ENCODE results near the gene POU5F2.

POU5F2 gene

DNA sequence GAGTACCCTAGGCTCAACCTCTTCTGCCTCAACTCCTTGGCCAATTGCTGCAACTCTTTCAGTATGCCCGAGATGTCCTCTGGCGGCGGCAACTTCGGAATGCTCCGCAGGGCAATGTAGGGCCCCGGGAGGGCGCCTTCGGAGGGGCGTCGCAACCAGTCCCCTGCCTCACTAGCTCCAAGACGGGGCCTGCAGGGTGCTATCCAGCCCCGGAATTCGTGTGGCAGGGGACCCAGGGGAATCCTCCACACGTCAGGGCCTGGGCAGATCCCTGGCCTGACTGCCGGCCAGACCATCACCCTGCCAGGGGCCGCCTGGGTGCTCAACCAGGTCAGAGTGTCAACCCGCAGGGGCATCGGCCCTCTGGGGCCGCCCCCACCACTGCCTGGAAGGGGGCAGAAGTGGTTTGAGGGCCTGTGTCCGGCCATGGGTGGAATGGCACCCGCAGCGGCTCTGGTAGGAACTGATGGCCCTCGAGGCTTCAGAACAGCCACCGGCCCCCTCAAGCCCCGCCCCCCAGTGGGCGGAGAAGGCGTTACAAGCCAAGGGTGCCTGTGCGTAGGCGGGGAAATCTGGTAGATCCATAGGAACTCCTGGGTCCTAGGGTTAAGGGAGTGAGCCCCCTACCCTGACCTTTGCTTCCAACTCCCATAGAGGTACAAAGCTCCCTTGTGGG is at the start of gene POU5F2:
Gene POU5F2, minus strand, starts transcription at position 465 of the 676 bp plus-strand sequence. Its CDS starts 37 bp downstream, at position 428.
- no peak for DNase-seq (ENCODE audit: low read depth in 2 of 3, low spot score in 2 of 3)

GRCh38 chr5:93790401-93790800 is 49.0 kb upstream of the POU5F2 start:
- DNase-seq (ENCODE audit: low read depth in 2 of 3, low spot score in 2 of 3) = no peak

- DNase-seq (ENCODE audit: low read depth in 2 of 3, low spot score in 2 of 3) = no peak
Observed at GRCh38 chr5:93789173-93790067, 48.0 kb upstream of the POU5F2 start.

GRCh38 chr5:93787598-93787997 is 46.2 kb upstream of the POU5F2 start:
- no peak for DNase-seq (ENCODE audit: low read depth in 2 of 3, low spot score in 2 of 3)

GRCh38 chr5:93785475-93785874 is 44.1 kb upstream of the POU5F2 start:
- DNase-seq (ENCODE audit: low read depth in 2 of 3, low spot score in 2 of 3) = no peak

GRCh38 chr5:93782978-93783377 is 41.6 kb upstream of the POU5F2 start:
- no peak for DNase-seq (ENCODE audit: low read depth in 2 of 3, low spot score in 2 of 3)

GRCh38 chr5:93777620-93778019 is 36.2 kb upstream of the POU5F2 start:
- no peak for DNase-seq (ENCODE audit: low read depth in 2 of 3, low spot score in 2 of 3)

- no peak for DNase-seq (ENCODE audit: low read depth in 2 of 3, low spot score in 2 of 3)
Observed at GRCh38 chr5:93756372-93756771, 15.0 kb upstream of the POU5F2 start.

DNA sequence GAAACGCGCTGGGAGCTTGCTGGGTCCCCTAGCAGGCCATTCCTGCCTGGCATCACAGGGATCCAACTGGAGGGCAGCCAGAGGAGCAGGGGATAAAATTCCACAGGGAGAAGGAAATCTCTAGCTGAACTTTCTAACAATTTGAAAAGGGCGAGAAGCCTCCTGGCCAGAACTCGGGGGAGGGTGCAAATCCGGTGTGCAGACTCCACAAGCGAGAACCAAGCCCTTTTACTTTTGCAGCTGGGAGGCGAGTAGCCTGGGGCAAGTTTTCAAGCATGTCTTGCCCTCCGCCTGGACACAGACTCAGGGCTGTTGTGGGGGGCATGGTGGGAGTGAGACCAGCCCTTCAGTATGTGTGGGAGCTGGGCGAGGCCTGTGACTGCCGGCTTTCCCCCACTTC is 14.3 kb upstream of the POU5F2 start:
- no peak for DNase-seq (ENCODE audit: low read depth in 2 of 3, low spot score in 2 of 3)

GRCh38 chr5:93748875-93749397 is 7.5 kb upstream of the POU5F2 start:
- no peak for DNase-seq (ENCODE audit: low read depth in 2 of 3, low spot score in 2 of 3)

- no peak for DNase-seq (ENCODE audit: low read depth in 2 of 3, low spot score in 2 of 3)
Observed at GRCh38 chr5:93746406-93747056, 5.1 kb upstream of the POU5F2 start.

DNA sequence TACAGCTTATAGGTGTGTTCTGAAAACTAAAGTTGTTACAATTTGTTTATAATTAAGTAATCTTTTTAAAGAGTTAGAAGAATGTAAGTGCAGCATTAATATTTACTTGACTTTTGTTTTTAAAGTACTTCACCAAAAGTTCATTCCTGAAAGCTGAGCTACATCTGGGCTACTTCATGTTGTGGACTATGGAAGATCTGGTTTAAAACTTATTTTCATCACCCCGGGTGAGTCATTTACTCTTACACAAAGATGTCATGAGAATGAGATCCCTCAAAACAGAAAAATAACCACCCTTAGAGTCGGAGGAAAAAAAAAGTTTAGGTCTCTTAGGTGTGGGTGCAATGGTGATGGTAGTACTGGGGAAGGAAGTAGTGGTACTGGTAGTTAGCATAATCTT is 5.1 kb downstream of the POU5F2 start:
- DNase-seq (ENCODE audit: low read depth in 2 of 3, low spot score in 2 of 3) = no peak

DNA sequence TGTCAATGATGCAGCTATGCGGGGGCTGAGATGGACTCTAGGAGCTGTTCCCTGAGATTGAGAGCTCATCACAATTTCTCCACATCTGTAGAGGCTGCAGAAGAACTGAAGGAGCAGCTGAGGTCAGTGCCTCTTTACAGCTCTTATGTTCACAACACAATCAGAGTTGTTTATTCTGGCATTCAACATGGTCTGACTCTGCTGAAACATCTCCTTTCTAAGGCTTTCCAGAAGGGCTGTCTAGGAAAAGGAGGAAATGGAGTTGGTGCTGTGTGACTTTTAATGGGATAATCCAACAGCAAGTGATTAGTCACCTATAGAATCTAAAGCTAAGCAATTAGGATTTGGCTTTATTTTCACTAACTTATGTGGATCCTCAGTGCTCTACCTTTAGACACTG is 6.0 kb downstream of the POU5F2 start:
- DNase-seq (ENCODE audit: low read depth in 2 of 3, low spot score in 2 of 3) = no peak

DNA sequence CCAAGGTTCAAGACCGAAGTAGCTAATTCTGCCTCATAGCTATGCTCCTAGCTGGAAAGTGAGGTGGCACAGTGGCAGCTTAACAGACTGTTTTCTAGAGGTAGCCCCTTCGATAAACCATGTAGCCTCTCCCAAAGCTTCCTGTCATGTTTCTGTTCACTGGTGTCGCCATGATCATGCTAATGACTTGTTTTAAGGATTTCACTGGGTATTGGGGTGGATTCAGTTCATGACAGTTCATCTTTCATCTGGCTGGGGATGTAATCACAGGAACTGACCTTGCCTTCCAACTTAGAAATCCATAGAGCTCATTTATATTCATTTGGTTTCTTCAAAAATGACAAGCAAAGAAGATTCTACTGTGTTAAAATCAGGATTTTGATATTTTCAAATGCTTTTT is 9.4 kb downstream of the POU5F2 start:
- no peak for DNase-seq (ENCODE audit: low read depth in 2 of 3, low spot score in 2 of 3)

- DNase-seq (ENCODE audit: low read depth in 2 of 3, low spot score in 2 of 3) = no peak
Observed at GRCh38 chr5:93726595-93726994, 14.8 kb downstream of the POU5F2 start.

GRCh38 chr5:93724791-93725190 is 16.6 kb downstream of the POU5F2 start:
- DNase-seq (ENCODE audit: low read depth in 2 of 3, low spot score in 2 of 3) = no peak

- no peak for DNase-seq (ENCODE audit: low read depth in 2 of 3, low spot score in 2 of 3)
Observed at GRCh38 chr5:93723681-93724080, 17.7 kb downstream of the POU5F2 start.

GRCh38 chr5:93723005-93723404 is 18.4 kb downstream of the POU5F2 start:
- DNase-seq (ENCODE audit: low read depth in 2 of 3, low spot score in 2 of 3) = no peak

GRCh38 chr5:93722588-93722987 is 18.8 kb downstream of the POU5F2 start:
- DNase-seq (ENCODE audit: low read depth in 2 of 3, low spot score in 2 of 3) = no peak

DNA sequence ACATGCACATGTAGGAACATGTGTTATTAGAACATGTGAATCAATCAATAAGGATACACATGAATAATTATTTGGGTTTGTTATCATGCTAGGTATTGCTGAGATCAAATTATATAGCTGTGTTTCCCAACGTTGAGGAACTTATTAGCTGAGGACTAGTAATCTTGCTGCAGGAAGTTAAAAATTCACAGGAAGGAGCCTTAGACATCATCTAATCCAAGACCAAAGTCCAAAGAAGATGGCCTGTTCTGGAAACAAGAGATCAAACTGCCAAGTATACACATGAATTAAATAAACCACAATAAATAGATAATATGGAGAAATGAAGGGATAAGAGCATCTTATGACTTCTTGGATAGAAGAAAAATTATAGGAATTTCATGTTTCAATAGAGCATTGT is 19.9 kb downstream of the POU5F2 start:
- no peak for DNase-seq (ENCODE audit: low read depth in 2 of 3, low spot score in 2 of 3)

DNA sequence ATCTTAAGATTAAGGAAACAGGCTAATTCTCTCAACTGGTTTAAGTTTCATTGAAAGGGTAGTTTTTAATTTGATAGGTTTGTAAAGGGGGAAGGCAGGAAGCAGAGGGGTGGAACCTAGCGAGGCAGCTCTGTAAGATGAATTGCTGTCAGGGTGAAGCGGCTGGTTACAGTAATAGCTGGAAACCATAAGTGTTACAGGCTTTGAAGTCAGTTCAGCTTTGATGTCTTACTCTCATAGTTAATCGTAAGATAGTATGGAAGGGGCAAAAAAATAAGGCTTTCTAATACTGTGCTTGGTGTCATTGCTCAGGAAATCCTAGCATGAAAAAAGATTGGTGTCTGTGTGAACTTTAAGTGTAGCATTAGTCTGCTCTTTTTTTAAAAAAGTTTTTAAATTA is 20.3 kb downstream of the POU5F2 start:
- no peak for DNase-seq (ENCODE audit: low read depth in 2 of 3, low spot score in 2 of 3)

- no peak for DNase-seq (ENCODE audit: low read depth in 2 of 3, low spot score in 2 of 3)
Observed at GRCh38 chr5:93717162-93717561, 24.2 kb downstream of the POU5F2 start.

All from activated CD8-positive, alpha-beta memory T cell treated with anti-CD3 and anti-CD28 coated beads for 48 hours (primary cell).